ENCODE data around the gene PPP1R13B.

DNA sequence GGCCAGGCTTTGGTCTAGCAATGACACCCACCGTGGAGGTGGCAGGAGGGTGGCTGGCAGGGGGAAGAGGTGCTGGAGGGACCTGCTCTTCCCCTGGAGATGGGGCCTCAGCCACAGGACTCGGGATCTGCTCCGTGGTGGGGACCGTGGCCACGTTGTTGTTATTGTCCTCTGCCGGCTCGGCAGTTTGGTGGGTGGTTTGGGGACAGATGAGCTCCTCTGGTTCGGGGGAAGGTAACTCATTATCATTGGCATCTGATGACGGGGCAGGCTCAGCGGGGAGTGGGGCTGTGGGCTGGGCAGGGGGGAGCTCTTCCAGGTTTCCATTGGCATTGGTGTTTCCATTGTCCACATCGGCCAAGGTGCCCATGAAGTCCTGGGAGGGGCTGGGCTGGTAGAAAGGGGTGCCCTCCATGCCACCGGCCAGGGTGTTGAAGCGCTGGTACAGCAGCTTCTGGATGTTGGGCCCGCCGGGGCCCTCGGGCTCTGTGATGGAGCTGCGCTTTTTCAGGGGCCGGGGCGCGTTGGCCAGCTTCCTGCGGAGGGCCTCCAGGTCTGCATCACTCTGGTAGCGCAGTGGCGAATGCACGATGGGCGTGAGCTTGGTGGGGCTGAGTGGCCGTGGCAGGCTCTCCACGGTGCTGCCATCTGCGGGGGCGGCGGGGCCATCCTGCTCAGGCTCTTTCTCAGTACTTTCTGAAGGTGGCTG, 107.4 kb downstream of the PPP1R13B start:
- no peak for TF ChIP-seq MXI1 (IDR thresholded peaks at IDR 0.05; ENCODE audit: low read depth, low read length)
- TF ChIP-seq CTCF (IDR thresholded peaks at IDR 0.05): no peak
- no peak for TF ChIP-seq GABPA (IDR thresholded peaks at IDR 0.05; ENCODE audit: low read depth)
- TF ChIP-seq, protein P1, sequence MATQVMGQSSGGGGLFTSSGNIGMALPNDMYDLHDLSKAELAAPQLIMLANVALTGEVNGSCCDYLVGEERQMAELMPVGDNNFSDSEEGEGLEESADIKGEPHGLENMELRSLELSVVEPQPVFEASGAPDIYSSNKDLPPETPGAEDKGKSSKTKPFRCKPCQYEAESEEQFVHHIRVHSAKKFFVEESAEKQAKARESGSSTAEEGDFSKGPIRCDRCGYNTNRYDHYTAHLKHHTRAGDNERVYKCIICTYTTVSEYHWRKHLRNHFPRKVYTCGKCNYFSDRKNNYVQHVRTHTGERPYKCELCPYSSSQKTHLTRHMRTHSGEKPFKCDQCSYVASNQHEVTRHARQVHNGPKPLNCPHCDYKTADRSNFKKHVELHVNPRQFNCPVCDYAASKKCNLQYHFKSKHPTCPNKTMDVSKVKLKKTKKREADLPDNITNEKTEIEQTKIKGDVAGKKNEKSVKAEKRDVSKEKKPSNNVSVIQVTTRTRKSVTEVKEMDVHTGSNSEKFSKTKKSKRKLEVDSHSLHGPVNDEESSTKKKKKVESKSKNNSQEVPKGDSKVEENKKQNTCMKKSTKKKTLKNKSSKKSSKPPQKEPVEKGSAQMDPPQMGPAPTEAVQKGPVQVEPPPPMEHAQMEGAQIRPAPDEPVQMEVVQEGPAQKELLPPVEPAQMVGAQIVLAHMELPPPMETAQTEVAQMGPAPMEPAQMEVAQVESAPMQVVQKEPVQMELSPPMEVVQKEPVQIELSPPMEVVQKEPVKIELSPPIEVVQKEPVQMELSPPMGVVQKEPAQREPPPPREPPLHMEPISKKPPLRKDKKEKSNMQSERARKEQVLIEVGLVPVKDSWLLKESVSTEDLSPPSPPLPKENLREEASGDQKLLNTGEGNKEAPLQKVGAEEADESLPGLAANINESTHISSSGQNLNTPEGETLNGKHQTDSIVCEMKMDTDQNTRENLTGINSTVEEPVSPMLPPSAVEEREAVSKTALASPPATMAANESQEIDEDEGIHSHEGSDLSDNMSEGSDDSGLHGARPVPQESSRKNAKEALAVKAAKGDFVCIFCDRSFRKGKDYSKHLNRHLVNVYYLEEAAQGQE (IDR thresholded peaks at IDR 0.05; ENCODE audit: low read depth, low read length): no peak
